Measurements from ENCODE around the gene LEMD2. TPM values are rescaled to one million over a fixed set of nuclear protein-coding genes. Genes with fewer than 3 reads are reported as not detected.

LEMD2 gene
- total RNA-seq, 1 donor from 2014 or later: 78.0 TPM

DNA sequence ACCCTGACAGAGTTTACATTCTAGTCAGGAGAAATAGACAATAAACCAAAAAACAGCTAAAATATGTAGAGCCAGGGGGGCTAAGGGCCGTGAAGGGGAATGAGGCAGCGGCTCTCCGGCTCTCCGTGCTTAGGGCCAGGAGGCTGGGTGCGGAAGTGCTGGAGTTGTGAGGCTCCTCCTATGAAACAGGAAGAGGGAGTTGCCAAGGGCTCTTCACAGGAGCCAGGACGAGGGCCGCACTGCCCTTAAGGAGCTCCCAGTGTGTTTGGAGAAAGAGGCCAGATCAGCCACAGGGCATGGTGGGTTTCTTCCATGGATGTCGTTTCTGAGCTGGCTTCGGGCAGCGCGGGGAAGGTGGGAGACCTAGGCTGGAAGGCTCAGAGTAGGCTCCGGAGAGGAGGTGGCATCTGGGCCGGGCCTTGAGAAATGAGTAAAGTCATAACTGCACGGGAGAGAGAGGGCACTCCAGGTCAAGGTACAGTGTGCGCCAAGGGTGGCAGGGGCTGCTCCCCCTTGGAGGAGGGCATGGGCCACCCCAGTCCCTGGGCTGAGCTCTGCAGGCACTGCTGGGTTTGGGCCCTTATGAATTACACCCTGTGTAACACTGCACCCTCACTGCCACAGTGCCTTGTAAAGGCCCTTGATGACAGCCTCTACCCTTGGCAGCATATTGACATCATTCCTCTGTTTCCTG is 35.7 kb upstream of the LEMD2 start:
- H3K4me3 ChIP-seq (ENCODE audit: low read depth, low read length): no peak overlapping the region
- H3K36me3 ChIP-seq (ENCODE audit: control insufficient read depth, insufficient read depth, low read length): no peaks in the 10 kb centered on the region
- H3K27me3 ChIP-seq (ENCODE audit: control insufficient read depth, insufficient read depth, low read length): peaks cover 28% of the 10 kb centered on the region
- no peak for TF ChIP-seq CTCF (IDR thresholded peaks at IDR 0.05; ENCODE audit: insufficient read depth, low read length, poor library complexity, severe bottlenecking)
- DNase-seq (ENCODE audit: low read depth): no peak

DNA sequence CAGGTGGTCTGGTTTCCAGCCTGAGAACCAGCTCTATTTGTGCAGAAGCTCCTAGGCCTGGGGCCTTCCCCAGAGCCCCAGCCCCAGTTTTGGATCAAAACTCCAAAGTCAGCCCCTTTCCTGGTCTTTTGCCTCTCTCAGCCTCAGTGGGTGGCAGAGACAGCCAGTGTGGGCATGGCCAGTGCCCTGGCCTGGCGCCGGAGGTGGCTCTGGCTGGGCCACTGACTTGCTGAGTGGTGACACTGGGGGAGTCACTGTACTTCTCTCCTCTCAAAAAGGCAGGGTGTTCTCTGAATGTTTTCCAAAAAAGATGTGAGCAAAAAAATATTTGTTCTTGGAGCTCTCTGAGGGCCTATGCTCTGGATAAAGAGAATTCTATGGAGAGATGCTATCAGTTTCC is 34.9 kb upstream of the LEMD2 start:
- TF ChIP-seq CTCF (IDR thresholded peaks at IDR 0.05; ENCODE audit: insufficient read depth, low read length, poor library complexity, severe bottlenecking): no peak
- no peaks in the 10 kb centered on the region for H3K36me3 ChIP-seq (ENCODE audit: control insufficient read depth, insufficient read depth, low read length)
- no peak overlapping the region for H3K4me3 ChIP-seq (ENCODE audit: low read depth, low read length)
- no peak for DNase-seq (ENCODE audit: low read depth)
- H3K27me3 ChIP-seq (ENCODE audit: control insufficient read depth, insufficient read depth, low read length): peaks cover 23% of the 10 kb centered on the region

DNA sequence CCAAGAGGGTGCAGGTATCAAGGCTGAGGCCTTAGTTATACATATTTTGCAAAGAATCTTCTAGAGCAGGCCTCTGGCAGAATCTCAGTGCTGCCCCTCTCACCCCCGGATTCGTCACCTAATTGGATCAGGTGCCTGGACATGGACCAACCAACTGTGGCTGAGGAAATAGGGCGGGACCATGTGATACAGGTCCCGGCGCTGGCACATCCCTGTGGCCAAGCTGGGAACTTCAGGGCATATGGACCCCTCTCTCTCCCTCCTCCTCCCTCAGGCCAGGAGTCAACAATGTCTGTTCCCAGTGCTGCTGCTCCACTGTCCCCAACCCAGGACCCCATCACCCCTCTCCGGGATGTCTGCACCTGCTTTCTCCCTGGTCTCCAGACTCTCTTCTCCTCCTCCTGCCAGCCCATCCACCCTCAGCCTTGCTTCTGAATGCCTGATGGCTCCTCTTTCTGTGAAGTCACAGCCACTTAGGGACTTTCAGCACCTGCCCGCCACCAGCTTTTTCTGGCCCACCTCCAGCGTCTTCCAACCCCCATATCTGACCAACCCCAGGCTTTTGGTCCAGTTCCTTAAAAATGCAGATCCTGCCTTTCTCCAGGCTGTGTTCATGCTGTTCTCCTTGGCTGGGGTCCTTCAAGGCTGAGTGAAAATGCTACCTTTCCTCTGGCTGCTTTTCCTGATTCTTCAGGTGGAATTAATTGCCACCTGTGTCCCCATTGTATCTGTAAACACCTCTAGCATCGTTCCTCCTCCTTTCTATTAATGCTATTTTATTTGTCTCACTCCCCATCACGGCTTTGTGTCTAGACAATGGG is 33.9 kb upstream of the LEMD2 start:
- no peak overlapping the region for H3K4me3 ChIP-seq (ENCODE audit: low read depth, low read length)
- H3K27me3 ChIP-seq (ENCODE audit: control insufficient read depth, insufficient read depth, low read length): peaks cover 21% of the 10 kb centered on the region
- H3K36me3 ChIP-seq (ENCODE audit: control insufficient read depth, insufficient read depth, low read length): no peaks in the 10 kb centered on the region
- TF ChIP-seq CTCF (IDR thresholded peaks at IDR 0.05; ENCODE audit: insufficient read depth, low read length, poor library complexity, severe bottlenecking): peak; percentile 29
- DNase-seq (ENCODE audit: low read depth): no peak

DNA sequence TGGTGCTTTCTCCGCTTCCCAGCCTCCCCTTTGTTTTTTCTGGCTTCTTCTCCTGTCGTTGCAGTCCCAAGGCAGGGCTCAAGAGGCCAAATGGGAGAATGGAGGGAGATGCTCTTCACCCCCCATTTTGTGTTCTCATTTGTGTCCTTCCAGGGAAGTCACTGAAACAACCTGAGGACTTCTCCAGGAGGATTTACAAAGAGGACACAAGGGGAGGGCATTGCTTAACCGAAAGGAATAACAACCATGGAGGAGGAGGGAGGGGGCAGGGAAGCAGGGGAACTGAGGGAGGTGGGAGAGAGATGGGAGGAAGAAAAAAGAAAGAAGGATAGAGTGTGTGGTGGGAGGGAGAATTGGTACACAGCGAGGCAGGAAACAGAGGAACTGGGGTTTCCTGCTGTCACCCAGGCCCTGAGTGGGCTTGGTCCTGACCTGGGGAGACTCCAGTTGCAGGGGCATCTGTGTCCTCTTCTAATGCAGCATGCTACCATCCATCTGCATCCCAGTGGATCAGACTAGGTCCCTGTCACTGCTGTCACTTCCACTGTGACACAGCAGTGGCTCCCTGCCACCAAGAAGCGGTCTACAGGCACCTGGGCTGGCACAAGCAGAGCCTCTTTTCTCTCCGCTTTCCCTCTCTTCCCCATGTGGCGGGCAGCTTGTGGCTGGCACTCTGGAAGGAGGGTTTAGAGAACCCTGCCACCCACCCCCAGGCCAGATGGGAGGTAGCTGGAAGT is 32.0 kb upstream of the LEMD2 start:
- Histone ChIP-seq H3K27me3 (ENCODE audit: control insufficient read depth, insufficient read depth, low read length) (peaks cover 20% of the 10 kb centered on the region), H3K4me3 (ENCODE audit: low read depth, low read length) (no peak overlapping the region)
- TF ChIP-seq CTCF (IDR thresholded peaks at IDR 0.05; ENCODE audit: insufficient read depth, low read length, poor library complexity, severe bottlenecking): no peak

DNA sequence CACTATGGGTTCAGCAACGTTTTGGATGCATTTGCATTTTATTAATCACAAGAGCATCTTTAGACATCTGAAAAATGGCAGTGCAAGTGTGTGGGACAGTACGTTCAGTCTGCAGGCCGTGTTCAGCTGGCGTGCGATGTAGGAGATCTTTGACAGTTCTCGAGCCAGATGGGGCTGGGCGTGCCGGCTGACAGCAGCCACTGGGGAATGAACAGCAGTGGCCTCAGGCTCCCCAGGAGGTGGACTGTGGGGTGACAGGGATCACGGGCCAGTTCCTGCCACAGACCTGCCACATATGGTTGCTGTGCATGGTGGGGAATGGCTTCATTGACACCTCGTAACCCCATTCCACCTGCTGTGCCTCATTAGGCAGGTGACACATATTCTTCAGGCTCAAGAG is 31.3 kb upstream of the LEMD2 start:
- H3K4me3 ChIP-seq (ENCODE audit: low read depth, low read length): no peak overlapping the region
- H3K36me3 ChIP-seq (ENCODE audit: control insufficient read depth, insufficient read depth, low read length): no peaks in the 10 kb centered on the region
- peaks cover 24% of the 10 kb centered on the region for H3K27me3 ChIP-seq (ENCODE audit: control insufficient read depth, insufficient read depth, low read length)
- no peak for TF ChIP-seq CTCF (IDR thresholded peaks at IDR 0.05; ENCODE audit: insufficient read depth, low read length, poor library complexity, severe bottlenecking)
- DNase-seq (ENCODE audit: low read depth): no peak

More for the DNA sequence above, 32.0 kb upstream of the LEMD2 start:
- no peaks in the 10 kb centered on the region for H3K36me3 ChIP-seq (ENCODE audit: control insufficient read depth, insufficient read depth, low read length)
- no peak for DNase-seq (ENCODE audit: low read depth)
